ENCODE data around the gene C1QTNF6.
"Not testable (repeated sequence)": the region's sequence is repeated elsewhere in the genome, so short reads cannot be mapped to it uniquely, and the experiment has no call there.

The C1QTNF6 gene

GRCh38 chr22:37187891-37188761 is at the start of gene C1QTNF6:
Gene C1QTNF6, minus strand, starts transcription at chr22:37188247. Its CDS starts 34 bp downstream, at chr22:37188213.
- no peak for DNase-seq (ENCODE audit: low spot score)

GRCh38 chr22:37235897-37236607 is 48.0 kb upstream of the C1QTNF6 start:
- DNase-seq (ENCODE audit: low spot score), result no peak

DNA sequence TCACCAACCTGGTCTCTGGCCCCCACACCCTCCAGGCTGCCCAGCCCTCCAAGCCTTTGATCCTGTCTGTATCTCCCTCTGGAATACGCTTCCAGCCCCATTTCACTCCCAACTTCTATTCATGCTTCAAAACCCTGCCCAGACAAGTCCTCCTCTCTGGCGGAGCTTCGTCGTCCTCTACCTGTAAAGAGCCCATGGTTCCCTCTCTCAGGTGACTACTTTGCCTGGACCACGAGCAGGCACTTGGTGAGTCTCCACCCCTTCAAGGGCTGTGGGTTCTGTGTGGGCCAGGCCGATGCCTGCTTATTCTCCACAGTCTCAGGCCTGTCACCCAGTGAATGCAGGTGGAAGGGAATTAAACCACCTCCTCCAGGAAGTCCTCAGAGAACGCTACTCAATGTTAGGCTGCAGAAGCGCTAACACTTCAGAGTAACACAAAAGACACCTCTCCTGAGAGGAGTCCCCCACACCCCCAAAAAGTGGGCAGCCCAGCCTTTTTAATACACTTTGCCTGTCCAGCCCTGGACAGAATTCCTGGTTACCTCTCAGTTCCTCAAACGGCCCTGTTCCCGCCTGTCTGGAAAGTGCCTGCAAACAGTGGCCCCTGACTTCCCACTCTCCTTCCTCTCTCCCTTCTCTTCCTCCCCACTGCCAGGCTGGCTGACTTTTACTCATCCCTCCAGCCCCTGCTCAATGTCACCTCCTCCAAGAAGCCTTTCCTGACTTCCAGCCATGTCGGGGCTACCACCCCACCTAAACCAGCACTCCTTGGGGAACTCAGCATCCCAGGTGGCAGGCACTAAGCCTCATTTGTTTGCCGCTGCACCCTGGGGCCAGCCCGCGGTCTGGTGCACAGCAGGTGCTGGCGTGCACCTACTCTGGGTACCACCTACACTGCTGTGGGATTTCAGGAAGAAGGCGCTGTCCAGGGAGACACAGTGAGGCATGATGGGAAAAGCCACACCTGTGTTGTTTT is 47.0 kb upstream of the C1QTNF6 start:
- no peak for DNase-seq (ENCODE audit: low spot score)

- no peak for DNase-seq (ENCODE audit: low spot score)
Observed at GRCh38 chr22:37233751-37234631, 45.9 kb upstream of the C1QTNF6 start.

DNA sequence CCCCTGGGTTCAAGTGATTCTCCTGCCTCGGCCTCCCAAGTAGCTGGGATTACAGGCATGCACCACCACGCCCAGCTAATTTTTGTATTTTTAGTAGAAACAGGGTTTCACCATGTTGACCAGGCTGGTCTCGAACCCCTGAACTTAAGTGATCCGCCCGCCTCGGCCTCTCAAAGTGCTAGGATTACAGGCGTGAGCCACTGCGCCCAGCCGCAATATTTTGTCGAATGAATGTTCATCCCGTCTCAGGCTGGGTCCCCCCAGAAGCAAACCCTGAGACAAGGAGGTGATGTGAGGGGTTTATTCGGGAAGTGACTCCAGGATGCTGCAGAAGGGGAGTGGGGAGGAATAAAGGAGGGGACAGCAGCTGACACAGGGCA is 45.3 kb upstream of the C1QTNF6 start:
- DNase-seq (ENCODE audit: low spot score), result not testable (repeated sequence)

DNA sequence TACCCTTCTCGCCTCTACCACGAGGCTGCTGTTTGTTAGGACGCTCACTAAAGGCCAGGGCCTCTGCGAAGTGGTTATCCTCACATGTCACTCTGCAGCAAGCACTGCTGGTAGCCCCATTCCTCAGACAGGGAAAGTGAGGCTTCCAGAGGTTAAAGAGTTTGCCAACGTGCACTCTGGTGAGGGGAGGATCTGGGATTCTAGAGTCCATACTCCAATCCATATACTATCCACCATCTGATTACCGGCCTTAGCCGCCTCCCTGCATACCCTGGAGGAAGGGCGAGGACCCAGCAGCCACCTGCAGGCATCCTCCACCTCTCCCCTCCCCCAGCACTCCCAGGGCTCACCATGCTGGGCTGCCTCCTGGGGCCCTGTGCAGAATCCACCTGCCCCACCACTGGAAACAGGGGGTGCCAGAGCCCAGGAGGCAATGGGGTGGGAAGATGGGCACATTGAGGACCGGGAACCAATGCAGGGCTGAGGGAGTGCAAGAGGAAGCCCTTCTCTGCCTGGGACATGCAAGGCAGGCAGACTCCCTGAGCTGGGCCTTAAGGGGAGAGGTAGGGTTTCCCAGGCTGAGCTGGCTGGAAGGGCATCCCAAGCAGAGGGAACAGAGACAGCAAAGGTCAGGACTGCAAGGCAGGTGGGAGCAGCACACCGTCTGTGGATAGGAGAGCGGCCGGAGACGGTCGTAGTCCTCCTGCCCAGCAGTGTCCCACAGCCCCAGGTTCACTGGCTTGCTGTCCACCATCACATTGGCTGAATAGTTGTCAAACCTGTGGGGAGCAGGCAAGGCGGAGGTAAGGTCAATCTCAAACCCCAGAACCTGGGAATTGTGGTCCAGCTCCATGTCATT is 44.3 kb upstream of the C1QTNF6 start:
- no peak for DNase-seq (ENCODE audit: low spot score)

DNA sequence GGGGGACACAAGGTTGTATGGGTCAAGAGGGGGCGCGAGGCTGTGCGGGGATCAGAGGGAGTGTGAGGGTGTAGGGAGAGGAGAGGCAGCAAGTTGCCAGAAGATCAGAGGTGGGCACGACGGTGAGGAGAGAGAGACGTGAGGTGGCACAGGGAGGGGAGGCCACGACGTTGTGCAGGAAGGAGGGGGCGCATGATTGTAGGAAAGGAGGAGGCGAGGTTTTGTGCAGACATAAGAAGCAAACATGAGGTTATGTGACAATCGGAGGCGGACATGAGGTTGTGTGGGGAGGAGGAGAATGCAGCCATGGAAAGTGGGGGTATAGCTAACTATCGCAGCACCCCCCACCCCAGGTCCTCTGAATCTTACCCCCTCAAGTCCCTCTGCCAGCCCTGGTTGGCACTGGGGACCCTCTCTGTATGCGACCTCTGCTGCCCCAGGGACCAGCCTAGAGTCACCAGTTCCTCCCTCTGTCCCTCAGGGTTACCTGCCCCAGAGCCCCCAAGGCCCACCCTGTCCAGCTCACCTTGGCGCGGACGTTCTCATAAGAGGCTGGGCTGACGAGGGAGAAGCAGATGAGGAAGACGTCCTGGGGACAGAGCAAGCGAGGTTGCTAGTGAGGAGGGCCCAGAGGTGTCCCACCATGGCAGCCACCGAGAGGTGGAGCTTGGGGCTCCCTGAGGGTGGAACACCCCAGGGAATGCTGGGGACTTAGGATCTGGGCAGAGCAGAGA is 43.5 kb upstream of the C1QTNF6 start:
- DNase-seq (ENCODE audit: low spot score), result no peak

DNA sequence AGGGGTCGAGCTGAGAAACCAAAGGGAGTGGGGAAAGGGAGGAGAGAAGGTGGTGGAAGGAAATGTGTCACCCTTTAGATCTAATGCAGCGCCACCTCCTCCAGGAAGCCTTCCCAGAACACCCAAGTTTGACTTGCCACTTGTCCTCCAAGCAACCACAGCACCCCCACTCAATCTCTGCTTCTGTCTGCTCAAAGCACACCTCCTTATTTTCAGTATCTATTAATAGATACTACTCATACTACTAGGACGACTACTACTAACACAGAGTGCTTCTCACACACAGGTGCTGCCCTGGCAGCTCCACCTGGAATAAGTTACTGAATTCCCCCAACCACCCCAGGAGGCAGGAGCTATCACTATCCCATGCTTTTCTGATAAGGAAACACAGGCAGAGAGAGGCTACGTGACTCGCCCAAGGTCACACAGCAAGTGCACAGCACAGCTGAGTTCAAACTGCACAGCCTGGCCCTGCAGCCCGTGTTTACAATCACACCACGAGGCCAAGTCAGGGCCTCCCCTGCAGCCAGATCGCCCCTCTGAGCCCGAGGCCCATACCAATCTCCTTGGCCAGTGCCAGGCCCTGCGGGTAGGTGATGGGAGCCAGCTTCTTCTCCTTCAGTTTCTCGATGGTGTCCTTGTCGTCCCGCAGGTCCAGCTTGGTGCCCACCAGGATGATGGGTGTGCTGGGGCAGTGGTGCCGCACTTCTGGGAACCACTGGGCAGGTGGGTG is 42.8 kb upstream of the C1QTNF6 start:
- DNase-seq (ENCODE audit: low spot score), result peak; percentile 45

GRCh38 chr22:37229805-37230672 is 42.0 kb upstream of the C1QTNF6 start:
- DNase-seq (ENCODE audit: low spot score), result peak; percentile 82

DNA sequence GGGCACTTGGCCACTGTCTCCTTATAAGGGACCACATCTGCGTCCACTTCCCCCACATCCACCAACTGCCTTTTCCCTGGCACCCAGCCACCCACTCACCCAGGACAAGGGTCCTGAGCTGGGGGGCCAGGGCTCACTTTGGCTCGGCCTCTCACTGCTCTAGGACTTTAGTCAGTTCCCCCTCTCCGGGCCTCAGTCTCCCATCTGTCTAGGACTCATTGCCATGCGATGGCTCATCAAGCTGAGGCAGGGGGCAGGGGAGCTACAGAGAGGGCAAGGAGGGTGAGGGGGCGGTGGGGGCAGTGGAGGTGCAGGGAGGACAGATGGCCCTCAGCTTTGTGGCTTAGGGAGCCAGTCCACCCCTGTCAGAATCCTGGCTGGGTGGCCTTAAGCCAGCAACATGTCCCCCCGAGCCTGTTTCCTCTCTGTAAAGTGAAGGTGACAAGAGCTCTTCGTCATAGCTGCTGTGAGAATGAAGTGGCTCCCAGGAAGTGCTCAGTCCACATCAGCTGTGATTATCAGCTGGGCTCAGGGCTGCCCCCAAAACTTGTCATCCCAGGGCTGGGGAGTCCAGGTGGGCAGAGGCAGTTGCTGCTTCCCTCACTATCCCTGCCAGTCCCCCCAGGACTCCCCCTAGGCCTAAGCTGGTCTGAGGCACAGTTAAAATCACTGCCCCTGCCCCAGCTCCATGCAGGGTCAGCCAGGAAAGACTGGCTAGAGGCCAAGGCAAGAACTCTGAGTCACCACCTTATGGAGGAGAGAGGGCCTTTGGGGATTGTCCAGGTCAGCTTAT is 41.2 kb upstream of the C1QTNF6 start:
- DNase-seq (ENCODE audit: low spot score), result no peak

DNA sequence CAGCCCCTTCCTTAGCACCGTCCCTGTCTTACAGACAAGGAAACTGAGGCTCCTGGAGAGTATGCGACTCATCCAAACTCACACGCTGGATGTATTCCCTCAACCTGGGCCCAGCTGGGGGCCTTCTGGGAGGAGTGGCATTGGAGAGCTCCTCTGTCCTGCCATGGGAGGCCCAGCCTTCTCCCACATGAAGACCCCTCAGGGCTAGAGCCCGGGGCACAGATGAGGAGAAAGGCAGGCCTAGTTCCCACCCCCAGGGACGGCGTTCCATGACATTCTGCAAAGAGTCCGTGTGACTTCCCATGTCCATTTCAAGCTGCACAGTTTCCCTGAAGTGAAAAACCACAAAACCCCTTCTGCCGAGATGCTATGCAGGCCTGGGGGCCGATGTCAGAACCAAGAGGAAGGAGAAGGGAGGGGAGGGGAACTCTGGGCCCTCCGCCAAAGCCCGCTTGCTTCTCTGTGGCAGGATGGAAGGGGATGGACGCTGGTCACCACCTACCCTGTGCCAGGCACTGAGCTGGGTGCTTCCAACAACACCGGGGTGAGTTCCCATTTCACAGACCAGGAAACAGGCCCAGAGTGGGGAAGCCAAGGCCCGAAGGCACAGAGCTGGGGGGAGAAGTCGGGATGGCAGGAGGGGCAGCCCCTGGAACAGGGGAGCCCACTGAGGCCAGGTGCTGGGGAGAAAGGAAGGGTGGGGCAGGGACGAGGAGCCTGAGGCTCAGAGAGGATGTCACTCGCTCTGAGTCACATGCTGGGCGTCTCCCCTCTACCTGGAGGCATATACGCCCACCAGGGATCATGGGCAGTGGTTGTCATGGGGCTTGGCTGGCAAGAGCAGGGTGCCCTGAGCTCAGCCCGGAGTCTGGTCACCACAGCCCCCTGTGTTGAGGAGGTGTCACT is 40.3 kb upstream of the C1QTNF6 start:
- DNase-seq (ENCODE audit: low spot score), result no peak

GRCh38 chr22:37226514-37226913 is 38.5 kb upstream of the C1QTNF6 start:
- no peak for DNase-seq (ENCODE audit: low spot score)

DNA sequence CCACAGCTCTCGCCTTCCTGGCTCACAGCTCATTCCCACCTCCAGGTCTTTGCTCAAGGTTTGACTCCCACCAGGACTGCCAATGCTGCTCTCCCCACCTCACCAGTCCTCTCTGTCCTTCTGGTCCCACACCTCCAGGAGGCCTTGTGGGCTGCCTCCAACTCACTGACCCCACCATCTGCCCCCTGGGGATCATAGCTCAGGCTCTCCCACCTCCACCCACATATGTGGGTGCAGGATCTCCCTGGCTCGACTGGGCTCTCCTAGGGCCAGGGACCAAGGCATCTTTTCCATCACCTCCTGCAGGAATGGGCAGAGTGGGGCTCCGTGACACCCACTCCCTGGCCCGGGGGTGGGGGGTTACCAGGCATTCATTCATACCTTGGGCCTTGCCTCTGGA is 38.0 kb upstream of the C1QTNF6 start:
- no peak for DNase-seq (ENCODE audit: low spot score)

DNA sequence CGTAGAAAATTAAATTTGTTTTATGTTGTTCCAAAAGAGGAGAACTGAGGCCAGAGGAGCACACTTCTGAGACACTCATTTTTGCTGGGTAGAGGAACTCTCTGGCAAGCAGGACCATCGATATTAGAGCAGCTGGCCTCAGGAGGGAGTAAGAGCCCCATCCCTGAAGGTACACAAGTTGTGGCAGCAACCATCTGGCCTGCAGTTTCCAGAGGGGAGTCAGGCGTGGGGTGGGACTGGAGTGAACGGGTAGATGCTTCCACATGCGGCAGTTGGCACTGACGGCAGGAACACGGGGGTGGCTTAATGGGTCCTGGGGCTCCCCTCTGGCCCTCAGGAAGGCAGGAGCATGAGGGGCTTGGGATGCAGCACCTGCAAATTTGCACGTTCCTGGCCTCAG is 37.4 kb upstream of the C1QTNF6 start:
- peak; percentile 46 for DNase-seq (ENCODE audit: low spot score)

- no peak for DNase-seq (ENCODE audit: low spot score)
Observed at GRCh38 chr22:37224757-37225420, 36.8 kb upstream of the C1QTNF6 start.

Data from NAMALWA (cell line).